GM19043 (cell line): Measurements from ENCODE around the gene ZSCAN30.

Experiments
- ATAC-seq: cut with Tn5 transposase; IDR thresholded peaks from one replicate; pipeline ENCODE4 v1.9.1; 2021; ENCODE audit warnings: low read depth; ENCODE audit not compliant: unreplicated experiment

ZSCAN30 gene

DNA sequence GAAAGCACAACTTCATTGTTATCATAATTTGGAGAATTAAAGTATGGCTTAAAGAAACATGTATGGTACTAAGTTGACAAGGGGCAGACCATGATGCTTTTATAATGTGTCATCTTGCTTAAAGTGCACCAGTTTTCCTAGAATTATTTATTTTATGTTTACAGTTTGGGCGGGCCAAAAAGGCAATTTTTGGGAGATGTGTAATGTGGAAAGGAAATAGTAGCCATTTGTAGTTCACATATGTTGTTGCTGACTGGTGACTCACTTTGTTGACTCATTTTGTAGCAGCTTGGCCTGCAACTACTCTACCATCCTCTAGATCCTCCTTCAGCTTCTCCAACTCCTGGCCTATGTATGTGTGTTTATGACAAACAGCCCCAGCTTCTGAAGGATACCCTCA, 7.7 kb downstream of the ZSCAN30 start:
- no peak for ATAC-seq

DNA sequence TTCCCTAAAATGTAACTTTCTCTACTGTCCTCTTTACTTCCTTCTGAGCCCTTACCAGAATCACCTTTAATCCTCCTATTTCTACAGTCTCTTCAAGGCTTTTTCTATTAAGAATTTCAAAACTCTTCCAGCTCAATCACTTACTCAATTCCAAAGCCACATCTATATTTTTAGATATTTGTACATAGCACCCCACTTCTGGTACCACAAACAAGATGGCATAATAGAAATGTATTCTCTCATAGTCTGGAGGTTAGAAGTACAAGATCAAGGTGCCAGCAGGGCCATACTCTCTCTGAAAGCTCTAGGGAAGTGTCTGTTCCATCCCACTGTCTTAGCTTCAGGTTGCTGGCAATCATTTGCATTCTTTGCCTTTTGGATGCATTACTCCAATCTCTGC, 11.1 kb downstream of the ZSCAN30 start:
- no peak for ATAC-seq

DNA sequence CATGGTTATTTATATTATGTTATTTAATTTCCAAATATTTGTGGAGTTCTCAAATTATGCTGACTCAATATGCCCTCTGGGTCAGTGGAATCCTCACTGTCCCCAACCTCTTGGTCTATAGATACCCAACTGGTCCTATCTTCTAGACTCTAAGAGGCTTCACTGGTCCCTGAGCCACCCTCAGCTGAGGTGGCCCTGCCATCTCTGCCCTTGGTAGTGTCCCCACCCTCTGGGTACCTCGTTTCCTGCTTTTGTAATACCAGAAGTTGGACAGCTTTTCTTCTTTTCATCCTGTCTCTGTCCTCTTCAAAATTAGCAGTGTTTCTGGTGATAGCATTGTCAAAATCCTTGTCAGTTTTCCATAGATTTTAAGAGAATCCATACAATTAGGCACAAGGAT, 11.9 kb downstream of the ZSCAN30 start:
- no peak for ATAC-seq

DNA sequence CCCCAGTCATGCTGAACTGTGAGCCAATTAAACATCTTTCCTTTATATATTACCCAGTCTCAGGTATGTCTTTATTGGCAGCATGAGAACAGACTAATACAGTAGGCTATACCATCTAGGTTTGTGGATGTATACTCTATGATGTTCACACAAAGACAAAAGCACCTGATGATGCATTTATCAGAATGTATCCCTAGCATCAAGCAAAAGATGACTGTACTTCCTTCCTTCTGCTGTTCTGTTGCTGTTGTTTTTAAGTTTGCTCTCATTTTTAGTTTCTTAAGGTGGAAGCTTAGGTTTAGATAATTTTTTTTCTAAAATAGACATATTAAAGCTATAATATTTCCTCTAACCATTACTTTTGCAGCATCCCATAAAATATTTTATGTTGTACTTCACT, 12.4 kb downstream of the ZSCAN30 start:
- no peak for ATAC-seq

DNA sequence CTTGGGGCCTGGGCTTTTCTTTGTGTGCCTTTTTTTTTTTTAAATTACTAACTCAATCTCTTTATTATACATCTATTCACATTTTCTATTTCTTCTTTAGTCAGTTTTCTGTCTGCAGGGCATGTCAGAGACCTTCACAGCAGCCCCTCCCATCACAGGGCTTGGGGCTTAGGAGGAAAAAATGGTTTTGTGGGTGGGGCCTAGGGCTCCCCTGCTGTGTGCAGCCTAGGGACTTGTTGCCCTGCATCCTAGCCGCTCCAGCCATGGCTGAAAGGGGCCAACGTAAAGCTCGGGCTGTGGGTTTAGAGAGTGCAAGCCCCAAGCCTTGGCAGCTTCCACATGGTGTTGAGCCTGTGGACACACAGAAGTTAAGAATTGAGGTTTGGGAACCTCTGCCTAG, 13.8 kb downstream of the ZSCAN30 start:
- ATAC-seq: no peak

DNA sequence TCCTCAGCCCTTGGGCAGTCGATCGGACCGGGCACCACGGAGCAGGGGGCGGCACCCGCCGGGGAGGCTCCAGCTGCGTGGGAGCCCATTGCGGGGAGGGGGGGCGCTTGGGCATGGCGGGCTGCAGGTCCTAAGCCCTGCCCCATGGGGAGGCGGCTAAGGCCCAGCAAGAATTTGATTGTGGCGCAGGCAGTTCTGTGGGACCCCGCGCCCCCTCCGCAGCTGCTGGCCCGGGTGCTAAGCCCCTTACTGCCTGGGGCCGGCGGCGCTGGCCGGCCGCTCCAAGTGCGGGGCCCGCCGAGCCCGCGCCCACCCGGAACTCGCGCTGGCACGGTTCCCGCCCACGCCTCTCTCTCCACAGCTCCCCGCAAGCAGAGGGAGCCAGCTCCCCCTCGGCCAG, 18.4 kb downstream of the ZSCAN30 start:
- ATAC-seq: no peak

DNA sequence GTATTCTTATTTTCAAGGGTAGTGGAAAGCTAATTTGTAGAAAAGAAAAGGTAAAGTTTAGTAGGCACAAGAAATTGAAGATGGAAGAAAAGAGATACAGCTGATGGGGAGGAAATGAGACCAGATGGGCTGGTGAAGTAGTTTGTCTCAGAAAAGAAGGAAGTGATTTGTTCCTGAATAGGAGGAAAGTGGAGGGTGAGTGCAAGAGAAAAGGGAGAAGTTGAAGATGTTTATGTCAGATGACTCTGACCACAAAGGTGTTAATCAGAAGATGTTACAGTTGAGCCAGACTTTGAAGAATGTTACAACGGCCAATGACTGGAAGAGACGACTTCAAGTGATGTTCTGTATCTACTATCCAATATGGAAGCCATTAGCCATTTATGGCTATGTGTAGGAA, 21.2 kb downstream of the ZSCAN30 start:
- ATAC-seq: no peak

DNA sequence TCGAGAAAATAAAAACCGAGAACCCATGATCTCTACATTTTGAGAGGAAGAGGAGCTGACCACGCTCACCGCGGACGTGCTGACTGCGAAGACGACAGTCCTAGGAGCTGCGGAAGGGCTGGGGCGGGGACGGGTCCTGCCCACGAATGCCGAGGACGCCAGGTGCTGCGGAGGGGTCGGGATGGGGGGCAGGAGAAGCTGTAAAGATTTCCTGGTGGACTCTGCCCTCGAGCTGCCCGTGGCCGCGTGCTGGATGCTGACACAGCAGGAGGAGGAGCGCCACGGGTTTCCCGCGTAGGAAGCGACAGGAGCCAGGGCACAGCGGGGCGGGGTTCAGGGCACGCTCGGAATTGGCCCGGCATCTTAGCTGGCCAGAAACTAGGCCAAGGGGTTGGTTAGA, 22.2 kb downstream of the ZSCAN30 start:
- no peak for ATAC-seq

DNA sequence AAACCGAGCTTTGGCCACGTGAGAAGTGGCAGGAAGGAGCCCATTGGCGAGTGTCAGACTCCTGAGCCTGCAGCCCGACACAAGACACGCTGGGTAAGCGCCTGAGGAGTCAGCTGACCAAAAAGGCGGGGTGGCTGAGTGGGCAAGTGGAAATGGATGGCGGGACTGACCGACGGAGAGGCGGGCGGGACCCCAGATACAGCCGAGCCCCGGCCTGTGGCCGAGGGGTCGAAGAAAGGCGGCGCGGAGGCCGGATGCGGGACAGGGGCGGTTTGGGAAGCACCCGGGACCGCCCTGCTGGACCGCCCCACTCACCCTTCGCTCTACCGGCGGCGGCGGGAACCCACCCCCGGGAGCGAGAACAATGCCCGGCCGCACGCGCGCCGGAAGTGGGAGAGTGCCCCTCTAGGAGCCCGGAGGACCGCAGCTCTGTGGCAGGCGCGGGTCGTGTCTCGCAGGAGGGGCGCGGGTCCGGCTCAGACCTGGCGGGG, 22.8 kb downstream of the ZSCAN30 start:
- ATAC-seq: peak; percentile 50

DNA sequence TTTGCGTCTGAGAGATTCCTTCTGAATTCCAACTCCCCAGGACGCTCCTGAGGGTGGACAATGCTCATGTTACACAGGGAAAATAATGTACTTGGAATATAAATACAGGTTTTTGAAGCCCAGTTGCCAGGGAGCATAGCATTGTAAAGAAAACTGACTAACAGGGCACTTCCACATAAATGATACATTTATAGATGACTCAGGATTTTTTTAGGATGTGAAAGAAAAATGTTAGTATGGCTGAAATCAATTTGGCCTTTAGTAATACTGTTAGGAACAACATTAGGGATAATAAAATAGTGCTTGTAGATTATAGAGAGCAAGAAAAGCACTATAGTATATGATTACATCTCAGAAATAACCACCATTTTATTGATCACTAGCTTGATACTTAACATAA, 25.6 kb downstream of the ZSCAN30 start:
- no peak for ATAC-seq

DNA sequence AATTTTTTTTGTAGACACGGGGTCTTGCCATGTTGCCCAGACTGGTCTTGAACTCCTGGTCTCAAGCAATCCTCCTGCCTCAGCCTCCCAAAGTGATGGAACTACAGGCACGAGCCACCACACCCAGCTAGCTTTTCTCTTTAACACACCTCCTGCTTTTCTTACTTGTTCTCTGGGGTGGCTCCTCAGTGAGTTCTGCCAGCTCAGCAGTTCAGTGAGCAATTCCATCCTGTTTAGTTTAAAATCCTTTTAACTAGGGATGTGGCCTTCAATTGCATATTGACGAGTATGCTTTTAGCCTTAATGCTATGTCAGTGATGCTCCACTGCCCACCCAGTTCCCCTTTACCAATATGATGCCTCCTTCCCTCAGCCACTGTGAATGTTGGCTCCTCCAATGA, 33.1 kb downstream of the ZSCAN30 start:
- ATAC-seq: no peak

DNA sequence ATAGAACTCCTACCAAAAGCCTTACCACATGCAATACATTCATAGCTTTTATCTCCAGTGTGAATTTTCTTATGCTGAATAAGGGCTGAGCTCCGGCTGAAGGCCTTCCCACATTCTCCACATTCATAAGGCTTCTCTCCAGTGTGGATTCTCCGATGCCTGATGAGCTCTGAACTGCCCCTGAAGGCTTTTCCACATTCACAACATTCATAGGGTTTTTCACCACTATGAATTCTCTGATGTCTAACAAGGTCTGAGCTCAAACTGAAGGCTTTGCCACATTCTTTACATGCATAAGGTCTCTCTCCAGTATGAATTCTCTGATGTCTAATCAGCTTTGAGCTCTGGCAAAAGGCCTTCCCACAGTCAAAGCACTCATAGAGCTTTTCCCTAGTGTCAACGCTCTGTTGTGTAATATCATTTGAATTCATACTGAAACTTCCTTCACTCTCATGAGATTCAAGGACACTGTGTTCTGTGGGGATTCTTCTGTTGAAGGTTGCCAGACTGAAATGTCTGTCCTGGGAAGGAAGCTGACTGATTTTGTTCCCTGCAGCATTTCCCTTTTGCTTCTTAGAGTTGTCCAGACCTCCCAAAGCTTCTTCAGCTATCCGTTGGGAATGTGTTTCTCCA, 36.3 kb downstream of the ZSCAN30 start:
- ATAC-seq: no peak

DNA sequence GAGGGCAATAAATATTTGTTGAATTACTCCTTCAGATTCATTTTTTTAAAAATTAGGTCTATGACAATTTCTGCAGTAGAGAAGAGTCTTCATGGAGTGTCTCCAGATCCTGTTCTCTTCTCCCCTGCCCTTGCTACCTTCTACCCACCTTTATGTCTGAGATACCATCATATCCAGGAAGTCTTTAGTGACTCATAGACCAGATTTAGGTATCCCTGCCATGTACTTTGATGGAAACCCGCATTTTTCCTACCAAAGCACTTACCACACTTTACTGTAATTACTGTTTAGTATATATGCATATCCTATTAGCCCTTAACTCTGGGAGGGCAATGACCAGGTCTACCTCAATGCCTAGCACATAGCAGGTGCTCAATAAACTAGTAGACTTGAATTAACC, 37.6 kb downstream of the ZSCAN30 start:
- ATAC-seq: no peak

DNA sequence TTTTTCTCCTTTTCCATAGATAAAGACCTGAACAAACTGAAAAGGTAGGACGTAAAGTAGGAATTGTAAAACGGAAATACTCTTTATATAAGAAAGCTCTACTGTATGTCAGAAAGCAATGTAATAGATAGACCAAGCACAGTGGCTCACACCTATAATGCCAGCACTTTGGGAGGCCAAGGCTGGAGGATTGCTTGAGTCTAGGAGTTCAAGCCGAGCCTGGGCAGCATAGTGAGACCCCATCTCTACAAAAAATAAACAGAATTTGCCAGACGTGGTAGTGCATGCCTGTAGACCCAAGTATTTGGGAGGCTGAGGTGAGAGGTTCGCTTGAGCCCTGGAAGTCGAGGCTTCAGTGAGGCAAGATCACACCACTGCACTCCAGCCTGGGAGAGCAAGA, 41.6 kb downstream of the ZSCAN30 start:
- no peak for ATAC-seq

DNA sequence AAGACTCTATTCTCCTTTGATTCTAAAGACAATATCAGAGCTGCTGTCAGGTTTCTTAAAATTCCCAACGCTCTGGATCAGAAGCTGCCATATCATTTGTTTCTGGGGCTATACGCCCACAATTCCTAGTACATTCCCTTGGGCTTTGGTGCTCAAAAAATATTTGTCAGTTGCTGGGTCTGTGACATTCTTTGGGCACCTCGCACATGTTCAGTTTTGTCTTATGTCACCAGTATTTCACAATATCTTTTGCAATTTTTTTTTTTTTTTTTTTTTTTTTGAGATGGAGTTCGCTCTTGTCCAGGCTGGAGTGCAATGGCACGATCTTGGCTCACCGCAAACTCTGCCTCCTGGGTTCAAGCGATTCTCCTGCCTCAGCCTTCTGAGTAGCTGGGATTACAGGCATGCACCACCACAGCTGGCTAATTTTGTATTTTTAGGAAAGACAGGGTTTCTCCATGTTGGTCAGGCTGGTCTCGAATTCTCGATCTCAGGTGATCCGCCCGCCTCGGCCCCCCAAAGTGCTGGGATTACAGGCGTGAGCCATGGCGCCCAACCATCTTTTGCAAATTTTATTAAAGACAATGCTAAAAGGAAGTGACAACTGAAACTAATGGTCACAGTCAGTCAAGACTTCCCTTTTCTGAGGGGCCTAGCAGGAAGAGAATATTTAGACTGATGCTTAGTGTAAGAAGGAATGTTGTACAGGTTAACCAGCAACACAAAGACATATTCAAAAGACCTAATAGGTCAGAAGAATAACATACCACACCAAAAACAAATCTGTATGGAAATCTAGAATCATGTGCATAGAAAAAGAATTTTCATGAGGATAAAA, 42.4 kb downstream of the ZSCAN30 start:
- ATAC-seq: no peak

DNA sequence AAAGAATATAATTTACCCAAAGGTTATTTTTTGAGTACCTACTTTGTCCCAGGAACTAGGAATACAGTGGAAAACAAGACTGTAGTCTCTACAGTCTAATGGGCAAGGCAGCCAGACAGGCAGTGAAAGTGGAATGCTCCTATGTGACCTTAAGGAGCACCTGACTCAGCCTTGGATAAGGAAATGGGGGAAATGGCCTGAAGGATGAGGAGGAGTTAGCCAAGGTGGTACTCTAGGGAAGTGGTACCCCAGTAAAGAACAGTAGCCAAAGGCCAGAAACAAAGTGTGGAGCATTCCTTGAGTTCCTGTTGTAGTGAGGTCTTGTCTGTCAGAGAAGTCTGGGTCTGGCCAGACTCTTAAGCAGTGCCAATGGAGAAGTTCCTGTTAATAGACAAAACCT, 43.2 kb downstream of the ZSCAN30 start:
- no peak for ATAC-seq

DNA sequence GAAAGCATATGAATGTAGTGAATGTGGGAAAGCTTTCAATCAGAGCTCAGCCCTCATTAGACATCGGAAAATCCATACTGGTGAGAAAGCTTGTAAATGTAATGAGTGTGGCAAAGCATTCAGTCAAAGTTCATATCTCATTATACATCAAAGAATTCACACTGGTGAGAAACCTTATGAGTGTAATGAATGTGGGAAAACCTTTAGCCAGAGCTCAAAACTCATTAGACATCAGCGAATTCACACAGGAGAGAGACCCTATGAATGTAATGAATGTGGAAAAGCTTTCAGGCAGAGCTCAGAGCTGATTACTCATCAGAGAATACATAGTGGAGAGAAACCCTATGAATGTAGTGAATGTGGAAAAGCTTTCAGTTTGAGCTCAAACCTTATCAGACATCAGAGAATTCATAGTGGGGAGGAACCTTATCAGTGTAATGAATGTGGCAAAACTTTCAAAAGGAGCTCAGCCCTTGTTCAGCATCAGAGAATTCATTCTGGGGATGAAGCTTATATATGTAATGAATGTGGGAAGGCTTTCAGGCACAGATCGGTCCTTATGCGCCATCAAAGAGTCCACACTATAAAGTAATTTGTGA, 44.2 kb downstream of the ZSCAN30 start:
- ATAC-seq: no peak

DNA sequence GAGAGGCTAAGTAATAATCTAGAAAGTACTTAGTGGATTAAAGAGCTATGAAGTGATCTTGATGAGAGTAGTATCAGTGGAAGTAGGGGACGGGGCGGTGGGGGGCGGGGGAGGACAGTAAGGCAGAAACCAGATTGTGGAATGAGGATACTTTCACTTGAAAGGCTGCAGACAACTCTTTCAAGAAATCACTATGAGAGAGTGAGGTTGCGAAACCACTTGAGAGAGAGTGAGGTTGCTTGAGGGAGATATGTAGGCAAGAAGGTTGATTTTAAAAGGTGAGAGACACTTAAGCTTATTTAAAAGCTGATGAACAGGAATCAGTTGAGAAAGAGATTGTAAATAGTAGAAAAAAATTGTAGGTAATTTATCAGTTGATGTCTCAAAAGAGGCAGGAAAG, 45.4 kb downstream of the ZSCAN30 start:
- no peak for ATAC-seq

DNA sequence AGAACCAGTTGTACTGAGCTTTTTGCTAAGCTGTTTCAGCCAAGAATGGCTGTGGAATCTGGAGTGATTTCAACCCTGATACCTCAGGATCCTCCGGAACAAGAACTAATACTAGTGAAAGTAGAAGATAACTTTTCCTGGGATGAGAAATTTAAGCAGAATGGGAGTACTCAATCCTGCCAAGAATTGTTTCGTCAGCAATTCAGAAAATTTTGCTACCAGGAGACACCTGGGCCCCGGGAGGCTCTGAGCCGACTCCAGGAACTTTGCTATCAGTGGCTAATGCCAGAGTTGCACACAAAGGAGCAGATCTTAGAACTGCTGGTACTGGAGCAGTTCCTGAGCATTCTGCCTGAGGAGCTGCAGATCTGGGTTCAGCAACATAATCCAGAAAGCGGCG, 47.6 kb downstream of the ZSCAN30 start:
- ATAC-seq: no peak

DNA sequence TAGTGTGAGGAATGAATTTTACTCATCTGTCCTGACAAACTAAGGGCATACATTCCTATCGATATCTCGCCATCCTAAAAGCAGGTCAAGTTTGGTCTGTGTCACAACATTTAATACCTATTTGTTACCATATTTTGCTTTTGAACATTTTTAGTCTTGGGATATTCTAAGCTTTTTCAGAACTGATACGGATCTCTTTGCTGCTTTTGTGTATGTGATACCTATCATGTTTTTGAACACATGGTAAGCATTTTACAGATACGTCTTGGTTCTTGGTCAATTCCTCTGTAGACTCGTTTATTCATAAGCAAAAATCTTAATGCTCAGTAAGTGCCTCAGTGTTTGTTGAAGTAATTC, 48.6 kb downstream of the ZSCAN30 start:
- no peak for ATAC-seq

DNA sequence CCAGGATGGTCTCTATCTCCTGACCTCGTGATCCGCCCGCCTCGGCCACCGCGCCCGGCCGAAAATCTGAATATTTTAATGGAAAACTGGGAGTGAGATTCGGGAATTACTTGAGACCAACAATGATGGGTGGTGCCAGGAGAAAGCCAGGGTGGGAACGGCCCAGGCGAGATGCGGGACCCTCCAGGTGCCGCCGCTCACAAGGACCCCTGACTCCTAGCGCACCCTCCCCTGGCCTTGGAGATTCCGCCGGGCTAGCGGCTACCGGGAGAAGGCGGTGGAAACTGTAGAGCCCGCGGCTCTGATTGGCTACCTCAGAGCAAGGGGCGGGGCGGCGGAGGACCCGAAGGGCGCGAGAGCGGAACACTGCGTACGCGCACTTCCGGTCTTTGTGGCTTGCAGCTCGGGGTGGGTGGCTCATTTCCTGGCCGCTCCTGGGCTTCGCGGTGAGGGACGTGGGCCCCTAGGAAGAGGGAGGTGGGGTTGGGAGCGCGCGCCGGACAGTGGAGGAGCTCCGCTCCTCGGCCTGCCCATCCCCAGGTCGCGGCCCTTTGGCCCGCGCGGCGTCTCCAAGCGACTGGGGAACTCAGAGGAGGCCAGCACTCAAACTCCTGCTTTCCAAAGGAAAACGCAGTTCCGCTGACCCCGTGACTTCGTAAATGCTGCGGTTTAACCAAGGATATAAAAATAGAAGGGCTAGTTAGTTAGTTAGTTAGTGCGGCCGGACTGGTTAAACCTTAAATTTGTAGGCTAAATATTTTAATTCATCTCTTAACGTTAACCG, 49.2 kb downstream of the ZSCAN30 start, which contains the start of gene ZNF397:
TSS of gene ZNF397 (plus strand) at position 371 of the 784 bp plus-strand sequence. CDS start 1,437 bp downstream, outside the sequence.
- ATAC-seq: peak; percentile 98
